ENCODE data around the gene ICE1. TPM values are rescaled to one million over a fixed set of nuclear protein-coding genes. Genes with fewer than 3 reads are reported as not detected.

Gene ICE1
- total and polyA plus RNA-seq, 2 of the 4 experiments (the other 2 are of a cell fraction) = 9.0 to 18.5 TPM

DNA sequence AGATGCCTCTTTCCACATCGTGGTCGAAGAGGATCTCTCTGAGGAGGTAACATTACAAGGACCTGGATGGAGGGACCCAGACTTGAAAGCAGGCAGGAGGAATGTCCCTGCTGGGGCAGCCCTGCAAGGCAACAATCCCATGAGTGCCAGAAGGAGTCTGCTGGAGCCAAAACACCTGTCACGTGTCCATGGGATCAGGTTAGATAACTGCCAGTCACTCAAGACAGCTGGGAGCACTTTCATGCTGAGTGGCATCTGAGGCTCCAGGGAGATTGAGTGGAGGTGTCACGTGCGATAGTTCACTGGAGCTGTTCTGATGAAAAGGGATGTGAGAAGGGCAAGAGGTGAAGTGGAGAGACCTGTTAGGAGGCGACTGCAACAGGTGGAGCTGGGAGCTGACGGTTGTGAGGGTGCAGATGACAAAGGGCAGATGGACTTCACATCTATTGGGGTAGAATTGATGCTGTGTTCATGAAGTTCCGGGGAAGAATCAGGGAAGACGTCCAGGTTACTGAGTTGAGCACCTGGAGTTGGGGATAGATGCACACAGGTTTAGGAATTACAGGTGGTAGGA is 68.4 kb downstream of the ICE1 start:
- intact Hi-C loops (cut with micrococcal nuclease) = loop anchor here (5.0 to 10.0 kb wide), 3 partner anchors 944 to 1346 kb away; no protein-coding TSS in a partner anchor
- peaks cover 3% of the 10 kb centered on the region; the same call in 1 of the 2 replicates for H3K27me3 ChIP-seq (ENCODE audit: control insufficient read depth, insufficient read depth, low read length)
- H4K5ac ChIP-seq (ENCODE audit: low read depth, low read length) = no peak overlapping the region
- no TSS peak for BruUV-seq (replicated peaks)
- H3K4me3 ChIP-seq (ENCODE audit: insufficient read depth, low read depth, low read length) = no peak overlapping the region
- in situ Hi-C loops (cut with MboI; ENCODE audit: low sequenced_read_pairs) = loop anchor here (10.0 to 25.0 kb wide), 2 partner anchors 884 to 1246 kb away; partner anchors contain the start of gene MED10
- no peak overlapping the region for H4K8ac ChIP-seq (ENCODE audit: low read depth in 2 of 2, low read length in 2 of 2)
- H3K18ac ChIP-seq (ENCODE audit: low read depth, low read length) = no peak overlapping the region
- H3K4ac ChIP-seq (ENCODE audit: low read depth, low read length) = no peak overlapping the region
- dilution Hi-C loops (cut with HindIII; ENCODE audit: low sequenced_read_pairs, unreplicated experiment) = no loop called here
- ChIA-PET CTCF (no interaction called here), POLR2A (ENCODE audit: unreplicated experiment) (no interaction called here)
- no peak overlapping the region for H2AFZ ChIP-seq (replicated peaks; ENCODE audit: low read length, poor library complexity)
- H2BK120ac ChIP-seq (ENCODE audit: low read depth, low read length) = no peak overlapping the region
- H4K91ac ChIP-seq (ENCODE audit: insufficient read depth, low read depth, low read length) = no peak overlapping the region
- no peak overlapping the region for H2AK9ac ChIP-seq (replicated peaks; ENCODE audit: low read depth, low read length, poor library complexity)
- WGBS, 2 experiments (ENCODE audit: extremely low coverage in 2 of 2, insufficient read length in 1 of 2) = 68% methylated on average over 7 of the region's 9 CpGs; no CpG with 5 or more reads in 1 of the 2 experiments
- H3K9ac ChIP-seq (ENCODE audit: low read depth, low read length) = no peak overlapping the region
- H3K27ac ChIP-seq (ENCODE audit: insufficient read depth, low read length) = no peak overlapping the region
- H3K9me3 ChIP-seq (ENCODE audit: control insufficient read depth, insufficient read depth, low read length) = no peaks in the 10 kb centered on the region
- ATAC-seq (ENCODE audit: low read depth) (no peak), DNase-seq (no peak)
- H3K4me1 ChIP-seq (ENCODE audit: control insufficient read depth, insufficient read depth, low read length) = no peaks in the 10 kb centered on the region
- H3K4me2 ChIP-seq (ENCODE audit: low read depth, low read length) = no peak overlapping the region
- no peaks in the 10 kb centered on the region; a peak in 1 of 4 replicates for H3K79me1 ChIP-seq (ENCODE audit: low read depth in 1 of 2, low read length in 2 of 2)
- H4K20me1 ChIP-seq (ENCODE audit: insufficient read depth, low read length) = no peaks in the 10 kb centered on the region
- H2BK20ac ChIP-seq (ENCODE audit: low read depth, low read length) = no peak overlapping the region
- no peak overlapping the region for H2AK5ac ChIP-seq (ENCODE audit: low read depth, low read length)
- no peak overlapping the region for H3K23ac ChIP-seq (ENCODE audit: low read depth, low read length)
- H2BK15ac ChIP-seq (ENCODE audit: low read depth, low read length) = no peak overlapping the region
- no peak overlapping the region for H2BK5ac ChIP-seq (ENCODE audit: low read depth, low read length, poor library complexity, severe bottlenecking)
- no peak overlapping the region for H3K56ac ChIP-seq (ENCODE audit: extremely low read depth, insufficient read depth, low read length)
- H3K36me3 ChIP-seq (ENCODE audit: control insufficient read depth, insufficient read depth, low read length) = peaks cover 13% of the 10 kb centered on the region
- no peaks in the 10 kb centered on the region for H3K9me1 ChIP-seq (ENCODE audit: insufficient read depth, low read length)
- no peak for TF ChIP-seq RAD21 (IDR thresholded peaks at IDR 0.05; ENCODE audit: low read length)
- no peak for TF ChIP-seq FOS (IDR thresholded peaks at IDR 0.05; ENCODE audit: low read depth, low read length)
- TF ChIP-seq MAZ (IDR thresholded peaks at IDR 0.05; ENCODE audit: borderline replicate concordance, low read depth, low read length) = no peak
- TF ChIP-seq, protein P1, sequence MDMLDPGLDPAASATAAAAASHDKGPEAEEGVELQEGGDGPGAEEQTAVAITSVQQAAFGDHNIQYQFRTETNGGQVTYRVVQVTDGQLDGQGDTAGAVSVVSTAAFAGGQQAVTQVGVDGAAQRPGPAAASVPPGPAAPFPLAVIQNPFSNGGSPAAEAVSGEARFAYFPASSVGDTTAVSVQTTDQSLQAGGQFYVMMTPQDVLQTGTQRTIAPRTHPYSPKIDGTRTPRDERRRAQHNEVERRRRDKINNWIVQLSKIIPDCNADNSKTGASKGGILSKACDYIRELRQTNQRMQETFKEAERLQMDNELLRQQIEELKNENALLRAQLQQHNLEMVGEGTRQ (IDR thresholded peaks at IDR 0.05; ENCODE audit: low read depth, low read length) = no peak
- TF ChIP-seq NFE2L2 (IDR thresholded peaks at IDR 0.05; ENCODE audit: low read depth, low read length) = no peak
- TF ChIP-seq CHD1 (IDR thresholded peaks at IDR 0.05; ENCODE audit: low read depth, low read length) = no peak
- TF ChIP-seq POLR2A (IDR thresholded peaks at IDR 0.05; ENCODE audit: low read depth, low read length) = no peak
- TF ChIP-seq RCOR1 (IDR thresholded peaks at IDR 0.05; ENCODE audit: insufficient replicate concordance, low read length) = no peak
- TF ChIP-seq, protein P2, sequence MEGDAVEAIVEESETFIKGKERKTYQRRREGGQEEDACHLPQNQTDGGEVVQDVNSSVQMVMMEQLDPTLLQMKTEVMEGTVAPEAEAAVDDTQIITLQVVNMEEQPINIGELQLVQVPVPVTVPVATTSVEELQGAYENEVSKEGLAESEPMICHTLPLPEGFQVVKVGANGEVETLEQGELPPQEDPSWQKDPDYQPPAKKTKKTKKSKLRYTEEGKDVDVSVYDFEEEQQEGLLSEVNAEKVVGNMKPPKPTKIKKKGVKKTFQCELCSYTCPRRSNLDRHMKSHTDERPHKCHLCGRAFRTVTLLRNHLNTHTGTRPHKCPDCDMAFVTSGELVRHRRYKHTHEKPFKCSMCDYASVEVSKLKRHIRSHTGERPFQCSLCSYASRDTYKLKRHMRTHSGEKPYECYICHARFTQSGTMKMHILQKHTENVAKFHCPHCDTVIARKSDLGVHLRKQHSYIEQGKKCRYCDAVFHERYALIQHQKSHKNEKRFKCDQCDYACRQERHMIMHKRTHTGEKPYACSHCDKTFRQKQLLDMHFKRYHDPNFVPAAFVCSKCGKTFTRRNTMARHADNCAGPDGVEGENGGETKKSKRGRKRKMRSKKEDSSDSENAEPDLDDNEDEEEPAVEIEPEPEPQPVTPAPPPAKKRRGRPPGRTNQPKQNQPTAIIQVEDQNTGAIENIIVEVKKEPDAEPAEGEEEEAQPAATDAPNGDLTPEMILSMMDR (conservative IDR thresholded peaks at IDR 0.05; ENCODE audit: low read depth, low read length) = no peak
- no peak for TF ChIP-seq RFX5 (IDR thresholded peaks at IDR 0.05; ENCODE audit: low read depth, low read length)
- no peak for TF ChIP-seq BHLHE40 (IDR thresholded peaks at IDR 0.05; ENCODE audit: low read depth, low read length)
- no peak for TF ChIP-seq MAFK (IDR thresholded peaks at IDR 0.05; ENCODE audit: low read depth, low read length)
- TF ChIP-seq SMC3 (IDR thresholded peaks at IDR 0.05; ENCODE audit: low read depth, low read length) = no peak
- TF ChIP-seq MXI1 (IDR thresholded peaks at IDR 0.05; ENCODE audit: borderline replicate concordance, low read depth, low read length) = no peak
- TF ChIP-seq CEBPB (IDR thresholded peaks at IDR 0.05; ENCODE audit: low read depth, low read length) = no peak
- no peak overlapping the region for H3K14ac ChIP-seq (replicated peaks; ENCODE audit: low read depth, low read length)
